Measurements from ENCODE around the gene C10orf143. TPM values are rescaled to one million over a fixed set of nuclear protein-coding genes. Genes with fewer than 3 reads are reported as not detected.

Gene C10orf143
- total and polyA plus RNA-seq, 2 donors = 3.5 to 13.5 TPM

GRCh38 chr10:130050721-130051120 is 59.9 kb downstream of the C10orf143 start:
- no peaks in the 10 kb centered on the region for H3K4me1 ChIP-seq (ENCODE audit: control insufficient read depth in 2 of 2, insufficient read depth in 2 of 2, low read length in 2 of 2)
- no peak overlapping the region for H3K27ac ChIP-seq (ENCODE audit: low read depth in 1 of 2, low read length in 1 of 2)
- H3K4me3 ChIP-seq (ENCODE audit: low read length in 2 of 2) = no peak overlapping the region
- 94% methylated on average over 12 of the region's 12 CpGs for WGBS
- no peaks in the 10 kb centered on the region for H3K36me3 ChIP-seq (ENCODE audit: control insufficient read depth in 2 of 2, insufficient read depth in 2 of 2, low read length in 1 of 2)
- no peaks in the 10 kb centered on the region for H3K27me3 ChIP-seq (ENCODE audit: control insufficient read depth in 2 of 2, insufficient read depth in 1 of 2, low read length in 1 of 2)
- DNase-seq (ENCODE audit: low read depth in 6 of 9, low spot score in 9 of 9) = no peak
- no peaks in the 10 kb centered on the region for H3K9me3 ChIP-seq (ENCODE audit: control insufficient read depth in 2 of 2, insufficient read depth in 1 of 2, low read length in 1 of 2)

- H3K36me3 ChIP-seq (ENCODE audit: control insufficient read depth in 2 of 2, insufficient read depth in 2 of 2, low read length in 1 of 2) = no peaks in the 10 kb centered on the region
- H3K4me1 ChIP-seq (ENCODE audit: control insufficient read depth in 2 of 2, insufficient read depth in 2 of 2, low read length in 2 of 2) = peaks cover 0 to 3% of the 10 kb centered on the region in 2 donors
- DNase-seq (ENCODE audit: low read depth in 6 of 9, low spot score in 9 of 9) = no peak
- H3K27me3 ChIP-seq (ENCODE audit: control insufficient read depth in 2 of 2, insufficient read depth in 1 of 2, low read length in 1 of 2) = peaks cover 0 to 1% of the 10 kb centered on the region in 2 donors
- no peak overlapping the region for H3K4me3 ChIP-seq (ENCODE audit: low read length in 2 of 2)
- 89% methylated on average over 12 of the region's 12 CpGs for WGBS
- H3K9me3 ChIP-seq (ENCODE audit: control insufficient read depth in 2 of 2, insufficient read depth in 1 of 2, low read length in 1 of 2) = no peaks in the 10 kb centered on the region
- no peak overlapping the region for H3K27ac ChIP-seq (ENCODE audit: low read depth in 1 of 2, low read length in 1 of 2)
Observed at GRCh38 chr10:130049987-130050386, 60.6 kb downstream of the C10orf143 start.

- Histone ChIP-seq H3K4me3 (ENCODE audit: low read length in 2 of 2) (no peak overlapping the region), H3K4me1 (ENCODE audit: control insufficient read depth in 2 of 2, insufficient read depth in 2 of 2, low read length in 2 of 2) (peaks cover 0 to 3% of the 10 kb centered on the region in 2 donors), H3K27me3 (ENCODE audit: control insufficient read depth in 2 of 2, insufficient read depth in 1 of 2, low read length in 1 of 2) (peaks cover 0 to 6% of the 10 kb centered on the region in 2 donors), H3K36me3 (ENCODE audit: control insufficient read depth in 2 of 2, insufficient read depth in 2 of 2, low read length in 1 of 2) (no peaks in the 10 kb centered on the region), H3K9me3 (ENCODE audit: control insufficient read depth in 2 of 2, insufficient read depth in 1 of 2, low read length in 1 of 2) (no peaks in the 10 kb centered on the region), H3K27ac (ENCODE audit: low read depth in 1 of 2, low read length in 1 of 2) (no peak overlapping the region)
- DNase-seq (ENCODE audit: low read depth in 6 of 9, low spot score in 9 of 9) = no peak
- 94% methylated on average over 12 of the region's 12 CpGs for WGBS
Observed at GRCh38 chr10:130049244-130049643, 61.4 kb downstream of the C10orf143 start.

- Histone ChIP-seq H3K27ac (ENCODE audit: low read depth in 1 of 2, low read length in 1 of 2) (no peak overlapping the region), H3K4me1 (ENCODE audit: control insufficient read depth in 2 of 2, insufficient read depth in 2 of 2, low read length in 2 of 2) (peaks cover 0 to 3% of the 10 kb centered on the region in 2 donors), H3K9me3 (ENCODE audit: control insufficient read depth in 2 of 2, insufficient read depth in 1 of 2, low read length in 1 of 2) (no peaks in the 10 kb centered on the region), H3K27me3 (ENCODE audit: control insufficient read depth in 2 of 2, insufficient read depth in 1 of 2, low read length in 1 of 2) (peaks cover 0 to 8% of the 10 kb centered on the region in 2 donors), H3K4me3 (ENCODE audit: low read length in 2 of 2) (no peak overlapping the region), H3K36me3 (ENCODE audit: control insufficient read depth in 2 of 2, insufficient read depth in 2 of 2, low read length in 1 of 2) (no peaks in the 10 kb centered on the region)
- 88% methylated on average over 3 of the region's 3 CpGs for WGBS
- no peak for DNase-seq (ENCODE audit: low read depth in 6 of 9, low spot score in 9 of 9)
Observed at GRCh38 chr10:130048081-130048480, 62.5 kb downstream of the C10orf143 start.

- WGBS = 94% methylated on average over 10 of the region's 10 CpGs
- H3K9me3 ChIP-seq (ENCODE audit: control insufficient read depth in 2 of 2, insufficient read depth in 1 of 2, low read length in 1 of 2) = no peaks in the 10 kb centered on the region
- peaks cover 0 to 8% of the 10 kb centered on the region in 2 donors for H3K27me3 ChIP-seq (ENCODE audit: control insufficient read depth in 2 of 2, insufficient read depth in 1 of 2, low read length in 1 of 2)
- H3K4me1 ChIP-seq (ENCODE audit: control insufficient read depth in 2 of 2, insufficient read depth in 2 of 2, low read length in 2 of 2) = peaks cover 0 to 3% of the 10 kb centered on the region in 2 donors
- no peaks in the 10 kb centered on the region for H3K36me3 ChIP-seq (ENCODE audit: control insufficient read depth in 2 of 2, insufficient read depth in 2 of 2, low read length in 1 of 2)
- H3K4me3 ChIP-seq (ENCODE audit: low read length in 2 of 2) = no peak overlapping the region
- DNase-seq (ENCODE audit: low read depth in 6 of 9, low spot score in 9 of 9) = no peak
- no peak overlapping the region for H3K27ac ChIP-seq (ENCODE audit: low read depth in 1 of 2, low read length in 1 of 2)
Observed at GRCh38 chr10:130047336-130047735, 63.3 kb downstream of the C10orf143 start.

GRCh38 chr10:130046591-130046990 is 64.0 kb downstream of the C10orf143 start:
- H3K27ac ChIP-seq (ENCODE audit: low read depth in 1 of 2, low read length in 1 of 2) = no peak overlapping the region
- no peak for DNase-seq (ENCODE audit: low read depth in 6 of 9, low spot score in 9 of 9)
- H3K36me3 ChIP-seq (ENCODE audit: control insufficient read depth in 2 of 2, insufficient read depth in 2 of 2, low read length in 1 of 2) = no peaks in the 10 kb centered on the region
- peaks cover 0 to 8% of the 10 kb centered on the region in 2 donors for H3K27me3 ChIP-seq (ENCODE audit: control insufficient read depth in 2 of 2, insufficient read depth in 1 of 2, low read length in 1 of 2)
- no peak overlapping the region for H3K4me3 ChIP-seq (ENCODE audit: low read length in 2 of 2)
- no peaks in the 10 kb centered on the region for H3K9me3 ChIP-seq (ENCODE audit: control insufficient read depth in 2 of 2, insufficient read depth in 1 of 2, low read length in 1 of 2)
- peaks cover 0 to 3% of the 10 kb centered on the region in 2 donors for H3K4me1 ChIP-seq (ENCODE audit: control insufficient read depth in 2 of 2, insufficient read depth in 2 of 2, low read length in 2 of 2)
- 80% methylated on average over 22 of the region's 22 CpGs for WGBS

- 95% methylated on average over 43 of the region's 43 CpGs for WGBS
- no peaks in the 10 kb centered on the region for H3K9me3 ChIP-seq (ENCODE audit: control insufficient read depth in 2 of 2, insufficient read depth in 1 of 2, low read length in 1 of 2)
- DNase-seq (ENCODE audit: low read depth in 6 of 9, low spot score in 9 of 9) = no peak
- H3K4me3 ChIP-seq (ENCODE audit: low read length in 2 of 2) = no peak overlapping the region
- peaks cover 0 to 3% of the 10 kb centered on the region in 2 donors for H3K4me1 ChIP-seq (ENCODE audit: control insufficient read depth in 2 of 2, insufficient read depth in 2 of 2, low read length in 2 of 2)
- H3K36me3 ChIP-seq (ENCODE audit: control insufficient read depth in 2 of 2, insufficient read depth in 2 of 2, low read length in 1 of 2) = no peaks in the 10 kb centered on the region
- H3K27me3 ChIP-seq (ENCODE audit: control insufficient read depth in 2 of 2, insufficient read depth in 1 of 2, low read length in 1 of 2) = peaks cover 0 to 8% of the 10 kb centered on the region in 2 donors
- H3K27ac ChIP-seq (ENCODE audit: low read depth in 1 of 2, low read length in 1 of 2) = no peak overlapping the region
Observed at GRCh38 chr10:130045801-130046321, 64.8 kb downstream of the C10orf143 start.

GRCh38 chr10:130045091-130045652 is 65.5 kb downstream of the C10orf143 start:
- H3K4me3 ChIP-seq (ENCODE audit: low read length in 2 of 2) = no peak overlapping the region
- no peak for DNase-seq (ENCODE audit: low read depth in 6 of 9, low spot score in 9 of 9)
- no peaks in the 10 kb centered on the region for H3K9me3 ChIP-seq (ENCODE audit: control insufficient read depth in 2 of 2, insufficient read depth in 1 of 2, low read length in 1 of 2)
- no peaks in the 10 kb centered on the region for H3K36me3 ChIP-seq (ENCODE audit: control insufficient read depth in 2 of 2, insufficient read depth in 2 of 2, low read length in 1 of 2)
- H3K27me3 ChIP-seq (ENCODE audit: control insufficient read depth in 2 of 2, insufficient read depth in 1 of 2, low read length in 1 of 2) = peaks cover 0 to 8% of the 10 kb centered on the region in 2 donors
- peaks cover 0 to 3% of the 10 kb centered on the region in 2 donors for H3K4me1 ChIP-seq (ENCODE audit: control insufficient read depth in 2 of 2, insufficient read depth in 2 of 2, low read length in 2 of 2)
- WGBS = 54% methylated on average over 30 of the region's 30 CpGs
- no peak overlapping the region for H3K27ac ChIP-seq (ENCODE audit: low read depth in 1 of 2, low read length in 1 of 2)

GRCh38 chr10:130044067-130045061 is 66.3 kb downstream of the C10orf143 start:
- 87% methylated on average over 17 of the region's 17 CpGs for WGBS
- no peak for DNase-seq (ENCODE audit: low read depth in 6 of 9, low spot score in 9 of 9)
- H3K36me3 ChIP-seq (ENCODE audit: control insufficient read depth in 2 of 2, insufficient read depth in 2 of 2, low read length in 1 of 2) = no peaks in the 10 kb centered on the region
- H3K4me1 ChIP-seq (ENCODE audit: control insufficient read depth in 2 of 2, insufficient read depth in 2 of 2, low read length in 2 of 2) = peaks cover 0 to 3% of the 10 kb centered on the region in 2 donors
- no peak overlapping the region for H3K4me3 ChIP-seq (ENCODE audit: low read length in 2 of 2)
- no peaks in the 10 kb centered on the region for H3K9me3 ChIP-seq (ENCODE audit: control insufficient read depth in 2 of 2, insufficient read depth in 1 of 2, low read length in 1 of 2)
- H3K27me3 ChIP-seq (ENCODE audit: control insufficient read depth in 2 of 2, insufficient read depth in 1 of 2, low read length in 1 of 2) = peaks cover 0 to 8% of the 10 kb centered on the region in 2 donors
- H3K27ac ChIP-seq (ENCODE audit: low read depth in 1 of 2, low read length in 1 of 2) = no peak overlapping the region

Measured in thymus (tissue), 11 donors.